ENCODE results near the gene PHF11.

The PHF11 gene

DNA sequence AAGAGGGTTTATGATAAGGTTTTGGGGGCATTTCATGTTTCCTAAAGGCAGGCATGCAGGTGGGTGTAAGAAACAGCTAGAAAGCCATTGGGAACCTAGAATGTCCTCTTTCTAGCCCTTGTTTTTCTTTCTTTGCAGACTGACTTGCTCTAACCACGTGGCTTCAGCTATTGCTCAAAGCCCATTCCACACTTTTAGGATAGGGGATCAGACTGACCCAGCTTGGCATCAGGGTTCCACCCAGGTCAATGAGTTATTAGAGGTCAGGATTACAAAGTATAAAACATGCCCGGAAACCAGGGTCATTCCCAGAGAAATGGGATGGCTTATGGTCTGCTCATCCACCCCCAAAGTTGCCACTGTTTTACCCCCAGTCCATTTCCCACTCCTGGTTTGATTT, 16.8 kb downstream of the PHF11 start:
- no peak for DNase-seq (ENCODE audit: low read depth)
- no peak overlapping the region for H3K4me3 ChIP-seq (ENCODE audit: control insufficient read depth, low read depth, low read length)
- TF ChIP-seq, protein P1, sequence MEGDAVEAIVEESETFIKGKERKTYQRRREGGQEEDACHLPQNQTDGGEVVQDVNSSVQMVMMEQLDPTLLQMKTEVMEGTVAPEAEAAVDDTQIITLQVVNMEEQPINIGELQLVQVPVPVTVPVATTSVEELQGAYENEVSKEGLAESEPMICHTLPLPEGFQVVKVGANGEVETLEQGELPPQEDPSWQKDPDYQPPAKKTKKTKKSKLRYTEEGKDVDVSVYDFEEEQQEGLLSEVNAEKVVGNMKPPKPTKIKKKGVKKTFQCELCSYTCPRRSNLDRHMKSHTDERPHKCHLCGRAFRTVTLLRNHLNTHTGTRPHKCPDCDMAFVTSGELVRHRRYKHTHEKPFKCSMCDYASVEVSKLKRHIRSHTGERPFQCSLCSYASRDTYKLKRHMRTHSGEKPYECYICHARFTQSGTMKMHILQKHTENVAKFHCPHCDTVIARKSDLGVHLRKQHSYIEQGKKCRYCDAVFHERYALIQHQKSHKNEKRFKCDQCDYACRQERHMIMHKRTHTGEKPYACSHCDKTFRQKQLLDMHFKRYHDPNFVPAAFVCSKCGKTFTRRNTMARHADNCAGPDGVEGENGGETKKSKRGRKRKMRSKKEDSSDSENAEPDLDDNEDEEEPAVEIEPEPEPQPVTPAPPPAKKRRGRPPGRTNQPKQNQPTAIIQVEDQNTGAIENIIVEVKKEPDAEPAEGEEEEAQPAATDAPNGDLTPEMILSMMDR (IDR thresholded peaks at IDR 0.05; ENCODE audit: control insufficient read depth, insufficient read depth, low read depth, low read length, missing control alignments), result no peak

DNA sequence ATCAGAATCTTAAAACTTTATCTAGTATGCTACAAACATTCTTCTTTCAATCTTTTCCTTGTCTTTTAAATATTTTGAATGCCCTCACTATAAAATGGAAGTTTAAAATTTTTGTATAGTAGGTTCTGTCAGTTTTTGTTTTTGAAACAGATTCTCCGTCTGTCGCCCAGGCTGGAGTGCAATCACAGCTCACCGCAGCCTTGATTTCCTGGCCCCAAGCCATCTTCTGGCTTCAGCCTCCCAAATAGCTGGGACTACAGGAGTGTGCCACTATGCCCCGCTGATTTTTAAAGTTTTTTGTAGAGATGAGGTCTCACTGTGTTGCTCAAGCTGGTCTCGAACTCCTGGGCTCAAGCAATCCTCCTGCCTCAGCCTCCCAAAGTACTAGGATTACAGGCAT, 20.7 kb downstream of the PHF11 start:
- H3K4me3 ChIP-seq (ENCODE audit: control insufficient read depth, low read depth, low read length), result no peak overlapping the region
- TF ChIP-seq, protein P1 (IDR thresholded peaks at IDR 0.05; ENCODE audit: control insufficient read depth, insufficient read depth, low read depth, low read length, missing control alignments), result no peak
- no peak for DNase-seq (ENCODE audit: low read depth)

DNA sequence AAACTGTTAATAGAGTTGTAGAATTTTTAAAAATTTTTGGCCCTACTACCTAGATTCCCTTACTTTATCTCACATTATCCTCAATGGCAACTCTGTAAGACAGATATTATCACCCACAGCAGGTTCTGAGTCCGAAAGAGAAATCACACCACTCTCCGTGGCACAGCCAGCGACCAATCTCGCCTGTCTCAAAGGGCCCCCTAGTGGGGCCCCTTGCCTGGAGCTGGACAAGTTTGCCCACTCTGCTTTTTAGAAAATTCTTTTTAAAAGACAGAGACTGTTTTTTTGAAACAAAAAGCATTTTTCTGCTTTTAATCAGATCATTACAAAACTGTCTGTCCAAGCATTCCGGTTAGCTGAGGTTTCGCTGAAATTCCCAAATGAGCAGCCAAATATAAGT, 21.7 kb downstream of the PHF11 start:
- DNase-seq (ENCODE audit: low read depth), result no peak
- H3K4me3 ChIP-seq (ENCODE audit: control insufficient read depth, low read depth, low read length), result no peak overlapping the region
- TF ChIP-seq, protein P1 (IDR thresholded peaks at IDR 0.05; ENCODE audit: control insufficient read depth, insufficient read depth, low read depth, low read length, missing control alignments), result peak; percentile 64

DNA sequence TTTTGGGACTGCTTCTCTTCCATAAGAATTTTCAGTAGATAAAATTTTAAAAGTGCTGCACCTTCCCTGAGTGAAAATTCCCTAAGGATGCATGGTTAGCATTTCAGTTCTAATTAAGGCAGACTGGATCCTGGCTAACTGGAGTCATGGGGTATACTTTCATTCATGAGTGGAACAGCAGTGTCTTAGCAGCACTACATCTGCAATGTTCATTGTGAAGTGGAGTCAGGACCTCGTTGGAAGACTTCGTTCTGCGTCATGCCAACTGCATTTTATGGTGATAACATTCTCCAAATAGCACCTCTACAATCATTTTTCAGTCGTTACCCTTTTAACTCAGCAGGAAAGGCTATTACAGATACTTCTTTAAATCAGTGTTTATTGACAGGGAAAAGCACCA, 25.5 kb downstream of the PHF11 start:
- H3K4me3 ChIP-seq (ENCODE audit: control insufficient read depth, low read depth, low read length), result no peak overlapping the region
- no peak for DNase-seq (ENCODE audit: low read depth)
- TF ChIP-seq, protein P1 (IDR thresholded peaks at IDR 0.05; ENCODE audit: control insufficient read depth, insufficient read depth, low read depth, low read length, missing control alignments), result no peak

DNA sequence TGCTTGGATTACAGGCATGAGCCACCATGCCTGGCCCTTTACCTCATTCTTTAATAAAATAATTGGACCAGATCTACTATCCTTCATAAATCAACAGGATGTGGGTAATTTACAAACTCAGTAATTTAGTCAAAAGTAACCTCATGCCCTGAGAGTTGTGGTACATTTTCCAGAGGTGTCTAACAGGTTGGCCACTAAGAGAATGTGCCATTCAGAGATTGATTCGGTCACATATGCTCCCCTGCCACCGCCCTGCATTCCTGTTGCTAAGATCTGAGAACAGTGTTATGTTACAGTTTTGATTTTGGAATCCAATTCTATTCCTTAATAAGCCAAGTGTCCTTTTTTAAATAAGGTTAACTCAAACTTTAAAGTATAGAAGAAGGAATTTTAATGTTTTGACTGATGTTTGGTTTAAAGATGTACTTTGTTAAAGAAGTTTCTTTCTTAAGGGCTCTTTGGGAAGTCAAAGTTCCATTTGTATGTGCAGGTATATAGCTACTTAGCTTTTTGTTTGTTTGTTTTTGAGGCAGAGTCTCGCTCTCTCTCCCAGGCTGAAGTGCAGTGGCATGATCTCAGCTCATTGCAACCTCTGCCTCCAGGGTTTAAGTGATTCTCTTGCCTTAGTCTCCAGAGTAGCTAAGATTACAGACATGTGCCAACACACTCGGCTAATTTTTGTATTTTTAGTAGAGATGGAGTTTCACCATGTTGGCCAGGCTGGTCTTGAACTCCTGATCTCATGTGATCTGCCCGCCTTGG, 29.2 kb downstream of the PHF11 start:
- H3K4me3 ChIP-seq (ENCODE audit: control insufficient read depth, low read depth, low read length), result no peak overlapping the region
- TF ChIP-seq, protein P1 (IDR thresholded peaks at IDR 0.05; ENCODE audit: control insufficient read depth, insufficient read depth, low read depth, low read length, missing control alignments), result no peak
- no peak for DNase-seq (ENCODE audit: low read depth)

- DNase-seq (ENCODE audit: low read depth), result no peak
- no peak overlapping the region for H3K4me3 ChIP-seq (ENCODE audit: control insufficient read depth, low read depth, low read length)
- TF ChIP-seq, protein P1 (IDR thresholded peaks at IDR 0.05; ENCODE audit: control insufficient read depth, insufficient read depth, low read depth, low read length, missing control alignments), result no peak
Observed at GRCh38 chr13:49527123-49527522, 31.4 kb downstream of the PHF11 start.
